ENCODE data around the gene CDCP1.
"Not testable (repeated sequence)": the region's sequence is repeated elsewhere in the genome, so short reads cannot be mapped to it uniquely, and the experiment has no call there.

CDCP1 gene

GRCh38 chr3:45151100-45151499, 4.9 kb upstream of the CDCP1 start:
- WGBS = 43% methylated on average over 1 of the region's 2 CpGs
- Histone ChIP-seq H3K4me3 (ENCODE audit: low read length) (no peak overlapping the region), H3K4me1 (ENCODE audit: insufficient read depth, low read length) (0 out of 2 replicates have a peak, but pooled peaks cover 5% of the 10 kb centered on the region), H3K9ac (ENCODE audit: low read depth, low read length) (no peak overlapping the region), H3K27me3 (ENCODE audit: insufficient read depth, low read length) (peaks cover 26% of the 10 kb centered on the region), H3K9me3 (ENCODE audit: insufficient read depth, low read depth, low read length) (no peaks in the 10 kb centered on the region; the same call in 1 of the 2 replicates), H3K27ac (ENCODE audit: low read depth, low read length) (no peak overlapping the region), H3K36me3 (ENCODE audit: insufficient read depth, low read length) (no peaks in the 10 kb centered on the region)

DNA sequence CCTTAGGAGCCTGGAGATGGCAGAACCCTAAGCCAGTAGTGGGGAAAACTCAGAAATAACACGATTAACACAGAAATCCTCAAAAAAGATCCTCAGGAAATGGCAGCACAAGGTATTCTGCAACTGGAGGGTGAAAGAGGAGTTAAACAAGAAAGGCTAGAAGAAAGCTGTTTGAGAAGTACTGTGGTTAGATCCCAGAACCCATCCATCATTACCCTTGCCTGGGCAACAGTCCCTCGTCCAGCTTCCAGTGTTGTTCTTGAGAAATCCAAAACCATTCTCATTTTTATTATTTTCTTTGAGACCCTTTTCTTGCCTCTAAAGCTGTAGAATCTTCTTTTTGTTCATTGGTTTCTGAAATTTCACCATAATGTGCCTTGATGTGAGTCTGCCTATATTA, 2.7 kb upstream of the CDCP1 start:
- no peak overlapping the region for H3K9ac ChIP-seq (ENCODE audit: low read depth, low read length)
- no peak overlapping the region for H3K4me3 ChIP-seq (ENCODE audit: low read length)
- H3K27ac ChIP-seq (ENCODE audit: low read depth, low read length) = no peak overlapping the region
- peaks cover 10% of the 10 kb centered on the region for H3K4me1 ChIP-seq (ENCODE audit: insufficient read depth, low read length)
- no peaks in the 10 kb centered on the region for H3K36me3 ChIP-seq (ENCODE audit: insufficient read depth, low read length)
- H3K9me3 ChIP-seq (ENCODE audit: insufficient read depth, low read depth, low read length) = no peaks in the 10 kb centered on the region; the same call in 1 of the 2 replicates
- 76% methylated on average over 2 of the region's 2 CpGs for WGBS
- peaks cover 48% of the 10 kb centered on the region for H3K27me3 ChIP-seq (ENCODE audit: insufficient read depth, low read length)

- Histone ChIP-seq H3K9me3 (ENCODE audit: insufficient read depth, low read depth, low read length) (no peaks in the 10 kb centered on the region), H3K4me3 (ENCODE audit: low read length) (peak overlapping the region; percentile 73), H3K9ac (ENCODE audit: low read depth, low read length) (peak overlapping the region; percentile 65), H3K27ac (ENCODE audit: low read depth, low read length) (no peak overlapping the region), H3K36me3 (ENCODE audit: insufficient read depth, low read length) (no peaks in the 10 kb centered on the region), H3K4me1 (ENCODE audit: insufficient read depth, low read length) (peaks cover 19% of the 10 kb centered on the region), H3K27me3 (ENCODE audit: insufficient read depth, low read length) (peaks cover 51% of the 10 kb centered on the region)
- WGBS = 9% methylated on average over 15 of the region's 15 CpGs
Observed at GRCh38 chr3:45145223-45145622, 955 bp downstream of the CDCP1 start.

DNA sequence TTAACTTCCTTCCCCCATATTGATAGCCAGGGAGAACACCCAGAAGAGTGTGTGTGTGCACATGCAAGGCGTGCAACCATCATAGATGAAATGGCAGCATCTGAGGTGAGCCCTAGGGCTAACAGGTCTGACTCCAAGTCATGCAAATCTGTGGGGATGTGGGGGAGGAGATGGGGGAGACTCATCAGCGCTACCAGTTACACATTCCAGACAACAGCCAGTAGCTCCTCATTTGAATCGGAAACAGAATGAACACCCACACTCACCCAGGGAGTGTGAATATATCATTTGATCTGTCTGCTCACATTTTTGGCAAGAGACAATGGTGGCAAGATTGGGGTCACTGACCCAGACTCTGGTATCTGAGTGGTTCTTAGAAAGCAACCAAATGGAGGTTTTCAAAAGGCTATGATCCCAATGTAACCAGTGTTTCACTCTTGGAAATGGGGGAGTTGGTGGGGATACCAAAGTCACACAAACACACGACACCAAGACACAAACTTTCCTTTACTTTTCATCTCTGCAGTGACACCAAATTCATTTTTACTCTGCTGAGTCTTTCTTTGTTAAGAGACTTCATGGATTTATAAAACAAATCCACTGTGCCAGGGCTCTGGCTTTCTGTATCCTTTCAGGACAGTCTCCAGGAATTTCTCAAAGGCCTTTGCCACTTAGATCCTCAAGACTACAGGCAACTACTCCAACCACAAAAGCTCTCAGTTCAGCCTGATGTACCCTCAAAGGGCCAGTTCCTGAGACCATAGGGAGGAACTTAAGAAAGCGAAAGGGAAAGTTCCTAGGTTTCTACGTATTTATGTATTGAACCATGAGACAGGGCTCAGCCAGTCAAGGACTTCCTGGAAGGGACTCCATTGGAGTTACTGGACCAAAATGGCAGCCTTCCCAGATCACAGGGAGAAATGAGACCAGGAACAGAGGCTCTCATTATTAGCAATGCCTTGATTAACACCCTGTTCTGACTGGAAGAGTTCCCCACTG, 2.2 kb downstream of the CDCP1 start:
- Histone ChIP-seq H3K9ac (ENCODE audit: low read depth, low read length) (no peak overlapping the region), H3K36me3 (ENCODE audit: insufficient read depth, low read length) (no peaks in the 10 kb centered on the region), H3K27ac (ENCODE audit: low read depth, low read length) (no peak overlapping the region), H3K4me3 (ENCODE audit: low read length) (no peak overlapping the region), H3K4me1 (ENCODE audit: insufficient read depth, low read length) (peaks cover 26% of the 10 kb centered on the region), H3K27me3 (ENCODE audit: insufficient read depth, low read length) (peaks cover 51% of the 10 kb centered on the region), H3K9me3 (ENCODE audit: insufficient read depth, low read depth, low read length) (no peaks in the 10 kb centered on the region)
- WGBS = 95% methylated on average over 5 of the region's 6 CpGs

- H3K9ac ChIP-seq (ENCODE audit: low read depth, low read length); H3K36me3 ChIP-seq (ENCODE audit: insufficient read depth, low read length); H3K4me3 ChIP-seq (ENCODE audit: low read length); H3K9me3 ChIP-seq (ENCODE audit: insufficient read depth, low read depth, low read length); H3K27ac ChIP-seq (ENCODE audit: low read depth, low read length): not testable (repeated sequence)
- peaks cover 29% of the 10 kb centered on the region for H3K4me1 ChIP-seq (ENCODE audit: insufficient read depth, low read length)
- H3K27me3 ChIP-seq (ENCODE audit: insufficient read depth, low read length) = peaks cover 21% of the 10 kb centered on the region
- WGBS = 86% methylated on average over 4 of the region's 4 CpGs
Observed at GRCh38 chr3:45140770-45141155, 5.4 kb downstream of the CDCP1 start.

- Histone ChIP-seq H3K9me3 (ENCODE audit: insufficient read depth, low read depth, low read length) (no peaks in the 10 kb centered on the region), H3K36me3 (ENCODE audit: insufficient read depth, low read length) (no peaks in the 10 kb centered on the region), H3K27ac (ENCODE audit: low read depth, low read length) (no peak overlapping the region), H3K4me1 (ENCODE audit: insufficient read depth, low read length) (peaks cover 28% of the 10 kb centered on the region), H3K4me3 (ENCODE audit: low read length) (no peak overlapping the region), H3K27me3 (ENCODE audit: insufficient read depth, low read length) (peaks cover 16% of the 10 kb centered on the region), H3K9ac (ENCODE audit: low read depth, low read length) (no peak overlapping the region)
- WGBS = 74% methylated on average over 7 of the region's 8 CpGs
Observed at GRCh38 chr3:45140141-45140769, 5.9 kb downstream of the CDCP1 start.

DNA sequence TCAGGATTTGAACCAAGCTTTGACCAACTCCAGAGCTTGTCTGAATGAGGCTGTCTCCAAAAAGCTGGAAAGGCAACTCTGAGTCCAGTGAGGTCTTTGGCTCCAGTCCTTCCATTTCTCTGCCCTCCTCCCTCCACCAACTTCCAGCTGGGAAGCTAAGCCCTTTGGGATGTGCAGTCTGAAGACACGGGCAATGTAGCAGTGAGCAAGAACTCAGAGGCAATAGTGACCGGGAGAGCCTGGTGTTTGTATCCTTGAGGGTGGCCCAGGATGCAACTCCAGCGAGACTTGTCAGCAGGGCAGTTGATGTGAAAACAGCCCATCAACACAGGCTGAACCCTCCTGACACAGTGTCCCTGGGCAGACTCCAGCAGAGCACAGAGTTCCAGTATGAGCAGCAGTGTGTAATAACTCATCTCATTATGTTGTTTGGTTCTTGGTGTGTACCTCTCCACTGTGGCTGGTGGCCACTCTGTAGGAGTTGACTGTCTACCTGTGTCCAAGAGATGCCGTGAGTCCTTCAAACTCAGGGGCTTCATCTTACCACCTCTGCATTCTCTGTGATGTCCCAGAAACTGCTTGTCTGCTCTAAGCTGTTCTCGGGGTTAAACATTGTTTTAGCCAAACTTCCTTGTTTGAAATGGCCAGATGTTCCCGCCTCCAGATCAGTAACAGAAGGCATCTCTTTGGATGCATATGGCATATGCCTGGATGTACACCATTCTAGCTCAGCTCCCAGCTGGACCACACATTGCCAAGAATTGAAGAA, 6.6 kb downstream of the CDCP1 start:
- 90% methylated on average over 6 of the region's 6 CpGs for WGBS
- Histone ChIP-seq H3K27ac (ENCODE audit: low read depth, low read length) (0 out of 2 replicates have a peak overlapping the region, but pooled peaks have one; percentile 9), H3K4me3 (ENCODE audit: low read length) (no peak overlapping the region), H3K9me3 (ENCODE audit: insufficient read depth, low read depth, low read length) (no peaks in the 10 kb centered on the region), H3K9ac (ENCODE audit: low read depth, low read length) (no peak overlapping the region), H3K27me3 (ENCODE audit: insufficient read depth, low read length) (peaks cover 9% of the 10 kb centered on the region; the same call in 1 of the 2 replicates), H3K4me1 (ENCODE audit: insufficient read depth, low read length) (peaks cover 25% of the 10 kb centered on the region), H3K36me3 (ENCODE audit: insufficient read depth, low read length) (no peaks in the 10 kb centered on the region)

DNA sequence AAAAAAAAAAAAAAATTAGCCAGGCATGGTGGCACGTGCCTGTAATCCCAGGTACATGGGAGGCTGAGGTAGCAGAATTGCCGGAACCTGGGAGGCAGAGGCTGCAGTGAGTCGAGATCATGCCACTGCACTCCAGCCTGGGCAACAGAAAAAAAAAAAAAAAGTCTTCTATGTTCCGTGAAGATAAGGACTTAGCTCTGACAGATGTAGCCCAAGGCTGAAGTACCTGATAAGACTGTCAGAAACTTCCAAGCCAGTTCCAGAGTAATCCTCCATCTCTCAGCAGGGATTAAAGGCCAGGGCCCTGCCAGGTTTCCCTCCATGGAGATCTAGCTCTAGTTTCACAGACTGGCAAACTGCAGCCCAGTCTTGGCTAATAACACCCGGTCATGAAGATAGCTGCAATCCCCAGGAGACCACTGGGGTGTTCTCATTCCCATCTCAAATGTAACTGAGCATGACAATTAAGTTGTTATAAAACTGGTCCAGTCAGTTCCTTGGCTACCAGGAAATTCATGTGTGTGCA, 8.5 kb downstream of the CDCP1 start:
- Histone ChIP-seq H3K27ac (ENCODE audit: low read depth, low read length) (no peak overlapping the region), H3K4me3 (ENCODE audit: low read length) (no peak overlapping the region), H3K36me3 (ENCODE audit: insufficient read depth, low read length) (no peaks in the 10 kb centered on the region), H3K4me1 (ENCODE audit: insufficient read depth, low read length) (peaks cover 19% of the 10 kb centered on the region), H3K9me3 (ENCODE audit: insufficient read depth, low read depth, low read length) (no peaks in the 10 kb centered on the region), H3K9ac (ENCODE audit: low read depth, low read length) (no peak overlapping the region), H3K27me3 (ENCODE audit: insufficient read depth, low read length) (no peaks in the 10 kb centered on the region)
- 84% methylated on average over 5 of the region's 5 CpGs for WGBS

- no peak overlapping the region for H3K27ac ChIP-seq (ENCODE audit: low read depth, low read length)
- no peaks in the 10 kb centered on the region for H3K36me3 ChIP-seq (ENCODE audit: insufficient read depth, low read length)
- no peaks in the 10 kb centered on the region for H3K9me3 ChIP-seq (ENCODE audit: insufficient read depth, low read depth, low read length)
- WGBS = 86% methylated on average over 1 of the region's 1 CpG
- no peak overlapping the region for H3K9ac ChIP-seq (ENCODE audit: low read depth, low read length)
- H3K27me3 ChIP-seq (ENCODE audit: insufficient read depth, low read length) = no peaks in the 10 kb centered on the region
- H3K4me3 ChIP-seq (ENCODE audit: low read length) = no peak overlapping the region
- H3K4me1 ChIP-seq (ENCODE audit: insufficient read depth, low read length) = peaks cover 19% of the 10 kb centered on the region
Observed at GRCh38 chr3:45135959-45136358, 10.2 kb downstream of the CDCP1 start.

- 93% methylated on average over 4 of the region's 5 CpGs for WGBS
- Histone ChIP-seq H3K9me3 (ENCODE audit: insufficient read depth, low read depth, low read length) (no peaks in the 10 kb centered on the region), H3K4me3 (ENCODE audit: low read length) (no peak overlapping the region), H3K36me3 (ENCODE audit: insufficient read depth, low read length) (no peaks in the 10 kb centered on the region), H3K27me3 (ENCODE audit: insufficient read depth, low read length) (no peaks in the 10 kb centered on the region), H3K4me1 (ENCODE audit: insufficient read depth, low read length) (peaks cover 14% of the 10 kb centered on the region), H3K9ac (ENCODE audit: low read depth, low read length) (no peak overlapping the region), H3K27ac (ENCODE audit: low read depth, low read length) (no peak overlapping the region)
Observed at GRCh38 chr3:45134758-45135521, 11.2 kb downstream of the CDCP1 start.
